Activated CD4-positive, alpha-beta T cell treated with anti-CD3 and anti-CD28 coated beads, Interleukin-10, Interleukin-2, amounts not matched to agents 100 ng/mL and 50 ng/mL, durations not matched to agents 16 hours and 8 hours (primary cell): Measurements from ENCODE around the gene CMBL.
"Not testable (repeated sequence)": the region's sequence is repeated elsewhere in the genome, so short reads cannot be mapped to it uniquely, and the experiment has no call there.

Experiments used
- DNase-seq: peaks from one replicate; pipeline ENCODE4 v3.0.0-alpha.2; 2020

The CMBL gene

GRCh38 chr5:10283927-10284635 lies 23.6 kb downstream of the CMBL start:
- DNase-seq: peak; percentile 85

GRCh38 chr5:10279925-10280720 lies 27.6 kb downstream of the CMBL start:
- DNase-seq: no peak

GRCh38 chr5:10279328-10279727 lies 28.4 kb downstream of the CMBL start:
- no peak for DNase-seq

- DNase-seq: no peak
These were observed 28.9 kb downstream of the CMBL start for GRCh38 chr5:10278658-10279279.

- DNase-seq: no peak
These were observed 29.7 kb downstream of the CMBL start for GRCh38 chr5:10277773-10278630.

GRCh38 chr5:10276691-10277090 lies 31.0 kb downstream of the CMBL start:
- no peak for DNase-seq

GRCh38 chr5:10275991-10276390 lies 31.7 kb downstream of the CMBL start:
- no peak for DNase-seq

GRCh38 chr5:10275460-10275859 lies 32.2 kb downstream of the CMBL start:
- no peak for DNase-seq

GRCh38 chr5:10272875-10273209 lies 34.9 kb downstream of the CMBL start:
- DNase-seq: not testable (repeated sequence)

GRCh38 chr5:10272053-10272874 lies 35.4 kb downstream of the CMBL start:
- DNase-seq: no peak

GRCh38 chr5:10268100-10268499 lies 39.6 kb downstream of the CMBL start:
- no peak for DNase-seq

- DNase-seq: no peak
These were observed 40.9 kb downstream of the CMBL start for GRCh38 chr5:10266839-10267238.

GRCh38 chr5:10266137-10266536 lies 41.6 kb downstream of the CMBL start:
- no peak for DNase-seq

GRCh38 chr5:10265245-10266109 lies 42.2 kb downstream of the CMBL start:
- no peak for DNase-seq

GRCh38 chr5:10264604-10265003 lies 43.1 kb downstream of the CMBL start:
- DNase-seq: no peak

GRCh38 chr5:10262995-10263394 lies 44.7 kb downstream of the CMBL start:
- DNase-seq: no peak

GRCh38 chr5:10262121-10262774 lies 45.5 kb downstream of the CMBL start:
- DNase-seq: no peak

GRCh38 chr5:10261065-10261464 lies 46.6 kb downstream of the CMBL start:
- DNase-seq: no peak

- no peak for DNase-seq
These were observed 47.8 kb downstream of the CMBL start for GRCh38 chr5:10259899-10260298.

GRCh38 chr5:10257870-10258269 lies 49.8 kb downstream of the CMBL start:
- DNase-seq: peak; percentile 44

- no peak for DNase-seq
These were observed 53.0 kb downstream of the CMBL start for GRCh38 chr5:10254686-10255085.
